H1 (cell line): ENCODE measurements around the gene PDE9A. TPM values are rescaled to one million over a fixed set of nuclear protein-coding genes. Genes with fewer than 3 reads are reported as not detected.

Experiments used
- CTCF ChIA-PET: fragments of 300-600 bp; sonication (Branson Sonifier 250); formaldehyde crosslinking; loops from one replicate; lab custom pipeline; 2021; ENCODE audit not compliant: partially characterized antibody; lab: Charles Lee
- POLR2A ChIA-PET: fragments of 300-600 bp; sonication (Branson Sonifier 250); formaldehyde crosslinking; loops from one replicate; lab custom pipeline; 2021; ENCODE audit warnings: inconsistent platforms; ENCODE audit not compliant: partially characterized antibody; lab: Charles Lee
- DNase-seq, 2 experiments: peaks; one replicate each; pipeline versions ENCODE4 v3.0.0 to v3.0.0-alpha.2; 2010 to 2022; ENCODE audit warnings: low spot score in 2 of 2, low read depth in 1 of 2, mixed read lengths in 1 of 2
- FAIRE-seq: peaks from 2 replicates; lab custom pipeline; 2011; peaks lifted over from hg19 to GRCh38; lab: Jason Lieb, UNC
- H2AFZ ChIP-seq: 2 replicates; pipeline ENCODE4 v1.8.1; 2012; ENCODE audit warnings: low read length, inconsistent platforms
- H2AK5ac ChIP-seq: 2 replicates; pipeline ENCODE4 v1.6.1; 2013; ENCODE audit warnings: low read depth, low read length
- H2BK120ac ChIP-seq: replicated peaks from 2 replicates; pipeline ENCODE3; 2013; ENCODE audit warnings: low read depth, low read length, inconsistent platforms
- H2BK12ac ChIP-seq: 2 replicates; pipeline ENCODE4 v1.6.1; 2013; ENCODE audit warnings: low read depth, low read length
- H2BK15ac ChIP-seq: 2 replicates; pipeline ENCODE4 v1.6.1; 2013; ENCODE audit warnings: low read length
- H2BK20ac ChIP-seq: 2 replicates; pipeline ENCODE4 v1.6.1; 2013; ENCODE audit warnings: low read length
- H2BK5ac ChIP-seq: 2 replicates; pipeline ENCODE4 v1.6.1; 2013; ENCODE audit warnings: low read depth, low read length
- H3K14ac ChIP-seq: 2 replicates; pipeline ENCODE4 v1.6.1; 2013; ENCODE audit warnings: inconsistent platforms; ENCODE audit not compliant: insufficient read length
- H3K18ac ChIP-seq: 2 replicates; pipeline ENCODE4 v1.6.1; 2013; ENCODE audit warnings: low read length; ENCODE audit errors: extremely low read depth
- H3K23ac ChIP-seq: 2 replicates; pipeline ENCODE4 v1.6.1; 2013; ENCODE audit warnings: inconsistent platforms; ENCODE audit not compliant: insufficient read length
- H3K23me2 ChIP-seq: 2 replicates; pipeline ENCODE4 v1.6.1; 2013; ENCODE audit warnings: low read depth, low read length
- H3K27ac ChIP-seq: 2 replicates; pipeline ENCODE4 v1.6.1; 2011; ENCODE audit warnings: low read depth, low read length, inconsistent platforms
- H3K27me3 ChIP-seq, 4 experiments: replicated peaks in 1 of 4; 1 replicate in 1 of 4; 2 replicates in 3 of 4; pipeline versions ENCODE4 v1.6.1 to v1.8.1; 2011 to 2013; ENCODE audit warnings: low read length in 3 of 4, mild to moderate bottlenecking in 3 of 4, inconsistent platforms in 2 of 4, mixed read lengths in 2 of 4, moderate library complexity in 1 of 4; ENCODE audit not compliant: control insufficient read depth in 3 of 4, insufficient read depth in 3 of 4; ENCODE audit errors: extremely low read depth in 1 of 4
- H3K36me3 ChIP-seq, 4 experiments: 2 replicates each; pipeline versions ENCODE4 v1.6.1 to v1.8.1; 2011 to 2013; ENCODE audit warnings: mild to moderate bottlenecking in 4 of 4, low read length in 3 of 4, moderate library complexity in 2 of 4, control low read depth in 1 of 4, inconsistent platforms in 1 of 4; ENCODE audit not compliant: insufficient read depth in 4 of 4, control insufficient read depth in 2 of 4
- H3K4ac ChIP-seq: replicated peaks from 2 replicates; pipeline ENCODE3; 2013; ENCODE audit warnings: low read length, low read depth, mixed read lengths, inconsistent platforms; ENCODE audit not compliant: insufficient read length
- H3K4me1 ChIP-seq, 4 experiments: replicated peaks in 1 of 4; 1 replicate in 1 of 4; 2 replicates in 3 of 4; pipeline versions ENCODE4 v1.6.1 to v1.8.1; 2011 to 2013; ENCODE audit warnings: low read length in 3 of 4, inconsistent platforms in 2 of 4, mixed read lengths in 1 of 4; ENCODE audit not compliant: insufficient read depth in 4 of 4, control insufficient read depth in 3 of 4
- H3K4me2 ChIP-seq, 2 experiments: 2 replicates each; pipeline versions ENCODE4 v1.6.1 to v1.8.1; 2011 to 2013; ENCODE audit warnings: low read depth in 2 of 2, low read length in 2 of 2, control low read depth in 1 of 2, inconsistent platforms in 1 of 2, mild to moderate bottlenecking in 1 of 2; ENCODE audit not compliant: insufficient read depth in 1 of 2
- H3K4me3 ChIP-seq, 4 experiments: fragments of 200-600, 300-600 bp in 1 of 4; sonication (generic), shearing (Covaris generic), sonication (Bioruptor Twin) in 1 of 4; 2 replicates each; pipeline versions ENCODE4 v1.5.1 to v1.8.1; 2011 to 2016; ENCODE audit warnings: low read length in 4 of 4, low read depth in 3 of 4, control low read depth in 2 of 4, inconsistent platforms in 2 of 4, mild to moderate bottlenecking in 2 of 4, mixed read lengths in 1 of 4, moderate library complexity in 1 of 4; ENCODE audit not compliant: insufficient read depth in 2 of 4; ENCODE audit errors: extremely low read depth in 1 of 4
- H3K56ac ChIP-seq: replicated peaks from 2 replicates; pipeline ENCODE3; 2013; ENCODE audit warnings: low read depth, mild to moderate bottlenecking, mixed read lengths, low read length, inconsistent platforms; ENCODE audit not compliant: insufficient read length
- H3K79me1 ChIP-seq: 2 replicates; pipeline ENCODE4 v1.6.1; 2013; ENCODE audit warnings: low read depth, low read length, control low read depth
- H3K79me2 ChIP-seq, 2 experiments: 2 replicates each; pipeline versions ENCODE4 v1.6.1 to v1.8.1; 2012 to 2013; ENCODE audit warnings: low read length in 2 of 2, mild to moderate bottlenecking in 2 of 2, inconsistent platforms in 1 of 2; ENCODE audit not compliant: insufficient read depth in 2 of 2, control insufficient read depth in 1 of 2
- H3K9ac ChIP-seq, 4 experiments: replicated peaks in 1 of 4; 1 replicate in 1 of 4; 2 replicates in 3 of 4; pipeline versions ENCODE4 v1.6.1 to v1.8.1; 2011 to 2013; ENCODE audit warnings: low read depth in 3 of 4, low read length in 3 of 4, control low read depth in 2 of 4, mild to moderate bottlenecking in 2 of 4, moderate library complexity in 2 of 4, inconsistent platforms in 1 of 4; ENCODE audit errors: extremely low read depth in 1 of 4
- H3K9me3 ChIP-seq, 2 experiments: 2 replicates each; pipeline versions ENCODE4 v1.6.1 to v1.8.1; 2012 to 2013; ENCODE audit warnings: mild to moderate bottlenecking in 2 of 2, moderate library complexity in 2 of 2, control low read depth in 1 of 2, inconsistent platforms in 1 of 2, low read depth in 1 of 2, low read length in 1 of 2, mixed read lengths in 1 of 2; ENCODE audit not compliant: insufficient read depth in 2 of 2
- H4K20me1 ChIP-seq, 2 experiments: replicated peaks in 1 of 2; 2 replicates each; pipeline versions ENCODE3 to v1.8.1; 2011 to 2013; ENCODE audit warnings: inconsistent platforms in 2 of 2, low read length in 2 of 2, mild to moderate bottlenecking in 1 of 2; ENCODE audit not compliant: insufficient read depth in 2 of 2, control insufficient read depth in 1 of 2
- H4K5ac ChIP-seq: 2 replicates; pipeline ENCODE4 v1.6.1; 2013; ENCODE audit warnings: low read length, low read depth, mixed read lengths, inconsistent platforms; ENCODE audit not compliant: insufficient read length
- H4K8ac ChIP-seq: 2 replicates; pipeline ENCODE4 v1.8.0; 2013; ENCODE audit warnings: mild to moderate bottlenecking, moderate library complexity, low read length, inconsistent platforms; ENCODE audit not compliant: insufficient read depth; ENCODE audit errors: extremely low read depth
- H4K91ac ChIP-seq: replicated peaks from 2 replicates; pipeline ENCODE3; 2013; ENCODE audit warnings: low read length, mixed read lengths, inconsistent platforms; ENCODE audit not compliant: insufficient read length
- BCL11A ChIP-seq, 2 experiments: IDR thresholded peaks; one replicate each; pipeline ENCODE4 v1.6.1; 2011; ENCODE audit warnings: low read depth in 2 of 2, low read length in 2 of 2, mild to moderate bottlenecking in 2 of 2
- CREB1 ChIP-seq: IDR thresholded peaks from 2 replicates; pipeline ENCODE4 v1.6.1; 2012; ENCODE audit warnings: inconsistent platforms
- EP300 ChIP-seq, 2 experiments: IDR thresholded peaks; 1 replicate in 1 of 2; 2 replicates in 1 of 2; pipeline ENCODE4 v1.6.1; 2011 to 2012; ENCODE audit warnings: low read depth in 2 of 2, low read length in 2 of 2, mild to moderate bottlenecking in 2 of 2, borderline replicate concordance in 1 of 2, inconsistent platforms in 1 of 2, moderate library complexity in 1 of 2
- HDAC6 ChIP-seq: IDR thresholded peaks from one replicate; pipeline ENCODE4 v1.7.1; 2012; ENCODE audit warnings: low read depth, mild to moderate bottlenecking, inconsistent platforms, low read length, moderate library complexity
- JUN ChIP-seq: IDR thresholded peaks from 2 replicates; pipeline ENCODE4 v1.6.1; 2011; ENCODE audit warnings: low read depth, mild to moderate bottlenecking, improper control_type of control experiment, low read length
- POLR2AphosphoS5 ChIP-seq: IDR thresholded peaks from 2 replicates; pipeline ENCODE4 v1.6.1; 2011; ENCODE audit warnings: low read depth, low read length
- POU5F1 ChIP-seq: IDR thresholded peaks from 2 replicates; pipeline ENCODE4 v1.6.1; 2011; ENCODE audit warnings: low read depth, mild to moderate bottlenecking, low read length, moderate library complexity
- RFX5 ChIP-seq: IDR thresholded peaks from 2 replicates; pipeline ENCODE4 v1.6.1; 2011; ENCODE audit warnings: low read depth, low read length, improper control_type of control experiment, borderline replicate concordance
- RNF2 ChIP-seq: fragments of 200-900, 300-1000 bp; sonication (generic); IDR thresholded peaks from 2 replicates; pipeline ENCODE4 v1.7.1; 2016; ENCODE audit warnings: borderline replicate concordance, low read depth, mild to moderate bottlenecking, antibody characterized with exemption, low read length; ENCODE audit not compliant: poor library complexity, severe bottlenecking; ENCODE audit errors: missing control alignments
- SUZ12 ChIP-seq: fragments of 200-600 bp; sonication (generic); IDR thresholded peaks from 2 replicates; pipeline ENCODE4 v1.6.1; 2012; ENCODE audit warnings: mild to moderate bottlenecking, inconsistent platforms, low read length, moderate library complexity, mixed read lengths
- TAF7 ChIP-seq: optimal IDR thresholded peaks from 2 replicates; pipeline ENCODE3; 2011; ENCODE audit warnings: low read depth, mild to moderate bottlenecking, inconsistent platforms, low read length, moderate library complexity, borderline replicate concordance
- WGBS, 2 experiments: shearing (Covaris generic) in 1 of 2; methylation state at CpG; one replicate each; pipeline versions ENCODE4 v1.1.6 to v1.1.7; 2013 to 2015; ENCODE audit warnings: low lambda C conversion rate in 2 of 2, mixed read lengths in 2 of 2, inconsistent platforms in 1 of 2, low coverage in 1 of 2, missing lambda C conversion rate in 1 of 2; ENCODE audit not compliant: insufficient replicate concordance in 2 of 2, insufficient coverage in 1 of 2, insufficient read length in 1 of 2; ENCODE audit errors: extremely low coverage in 1 of 2, missing lambda C conversion rate in 1 of 2; 5-methylcytosine and 5-hydroxymethylcytosine counted together
- polyA plus RNA-seq, 7 experiments: library from polyadenylated mRNA; depleted of rRNA in 3 of 7; stranded (reverse) in 5 of 7; unstranded in 2 of 7; fragments of >200 nt in 5 of 7; fragments of 200-250 nt in 2 of 7; gene quantifications; 1 replicate in 5 of 7; 2 replicates in 1 of 7; 4 replicates in 1 of 7; pipeline versions ENCODE4 v1.2.1 to v1.2.3, GENCODE V29; 2011 to 2013; ENCODE audit warnings: missing spikeins in 2 of 7, mixed read lengths in 2 of 7
- total RNA-seq: library from RNA; stranded (reverse); fragmentation: NEBNext Ultra II Directional; extraction: Animal tissue kit (Norgen Biotek cat#: 25700); gene quantifications from 2 replicates; pipeline ENCODE4 v1.2.1, GENCODE V29; 2021
- TF ChIP-seq, protein P1 (sequence below): IDR thresholded peaks from 2 replicates; pipeline ENCODE4 v1.6.1; 2012; ENCODE audit warnings: inconsistent platforms
- TF ChIP-seq, protein P2 (sequence below): IDR thresholded peaks from 2 replicates; pipeline ENCODE4 v1.6.1; 2012; ENCODE audit warnings: inconsistent platforms

The PDE9A gene
- total and polyA plus RNA-seq, 2 of the 8 experiments (the other 6 are each of a cell fraction or from before 2014, with no cell fraction given): 39.2 to 45.9 TPM

DNA sequence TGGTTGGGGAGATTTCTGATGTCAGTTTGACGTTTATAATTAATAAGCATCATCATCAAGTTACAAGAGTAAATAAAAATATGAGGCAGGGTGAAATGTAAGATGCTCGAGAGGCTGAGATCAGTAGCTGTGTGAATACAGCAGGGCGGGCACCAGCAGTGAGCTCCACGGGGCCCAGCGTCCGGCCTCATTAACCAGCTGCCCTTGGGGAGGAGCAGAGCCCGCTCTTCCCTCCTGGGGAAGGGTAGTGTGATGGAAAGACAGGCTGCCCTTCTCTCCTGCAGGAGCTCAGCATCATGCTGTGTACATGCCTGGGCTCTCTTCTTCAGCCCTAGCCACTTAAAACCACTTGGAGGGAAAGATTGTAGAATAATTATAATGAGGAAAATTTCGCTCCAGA lies 23.4 kb downstream of the PDE9A start:
- Histone ChIP-seq H2AK5ac (no peak overlapping the region), H3K27ac (no peak overlapping the region), H3K4me3 (no peak overlapping the region), H3K27me3 (no peaks in the 10 kb centered on the region), H3K79me1 (peaks cover 2% of the 10 kb centered on the region; the same call in 1 of the 2 replicates), H2AFZ (no peak overlapping the region), H3K4me2 (no peak overlapping the region), H3K9me3 (no peaks in the 10 kb centered on the region), H2BK15ac (no peak overlapping the region), H2BK5ac (no peak overlapping the region), H3K4ac (no peak overlapping the region), H3K4me1 (peaks cover 2 to 28% (median 18%) of the 10 kb centered on the region in 4 experiments; a peak in 6 of 7 replicates), H3K9ac (no peak overlapping the region), H2BK120ac (no peak overlapping the region), H3K23me2 (no peaks in the 10 kb centered on the region; the same call in 1 of the 2 replicates), H4K5ac (no peak overlapping the region), H2BK12ac (no peak overlapping the region), H4K20me1 (peaks cover 10 to 33% of the 10 kb centered on the region in 2 experiments), H4K91ac (no peak overlapping the region), H3K18ac (no peak overlapping the region), H3K79me2 (peaks cover 0 to 41% of the 10 kb centered on the region in 2 experiments; a peak in 2 of 4 replicates), H3K23ac (no peak overlapping the region), H2BK20ac (no peak overlapping the region), H3K56ac (no peak overlapping the region), H3K36me3 (no peaks in the 10 kb centered on the region; a peak in 2 of 8 replicates), H4K8ac (no peak overlapping the region), H3K14ac (no peak overlapping the region)
- DNase-seq (no peak), FAIRE-seq (no peak)
- CTCF ChIA-PET: interaction anchor here (0.6 to 3.5 kb wide), 7 partner anchors 11 to 137 kb away, joined by 3 to 29 read pairs (median 3); partner anchors contain the start of gene PDE9A
- 79% methylated on average over 8 of the region's 8 CpGs; no CpG with 5 or more reads in 1 of the 2 experiments for WGBS, 2 experiments
- POLR2A ChIA-PET: interaction anchor here (1.0 kb wide), 1 partner anchor 123 kb away, joined by 3 read pairs; no protein-coding TSS in a partner anchor
- TF ChIP-seq HDAC6 (no peak), TAF7 (no peak), BCL11A (IDR thresholded peaks at IDR 0.05; ENCODE audit: low read depth in 2 of 2, low read length in 2 of 2) (no peak), RFX5 (no peak), JUN (no peak), EP300 (IDR thresholded peaks at IDR 0.05; ENCODE audit: borderline replicate concordance in 1 of 2, low read depth in 2 of 2, low read length in 2 of 2) (no peak), CREB1 (no peak), POU5F1 (no peak), RNF2 (no peak), SUZ12 (no peak), POLR2AphosphoS5 (no peak)
- TF ChIP-seq, protein P1, sequence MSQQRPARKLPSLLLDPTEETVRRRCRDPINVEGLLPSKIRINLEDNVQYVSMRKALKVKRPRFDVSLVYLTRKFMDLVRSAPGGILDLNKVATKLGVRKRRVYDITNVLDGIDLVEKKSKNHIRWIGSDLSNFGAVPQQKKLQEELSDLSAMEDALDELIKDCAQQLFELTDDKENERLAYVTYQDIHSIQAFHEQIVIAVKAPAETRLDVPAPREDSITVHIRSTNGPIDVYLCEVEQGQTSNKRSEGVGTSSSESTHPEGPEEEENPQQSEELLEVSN: no peak
- TF ChIP-seq, protein P2, sequence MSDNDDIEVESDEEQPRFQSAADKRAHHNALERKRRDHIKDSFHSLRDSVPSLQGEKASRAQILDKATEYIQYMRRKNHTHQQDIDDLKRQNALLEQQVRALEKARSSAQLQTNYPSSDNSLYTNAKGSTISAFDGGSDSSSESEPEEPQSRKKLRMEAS: no peak
